Cerebellar cortex (tissue), 1 donor: Measurements from ENCODE around the gene B3GALT6.
A peak's percentile ranks its signal among the peaks of the same experiment; 100 is the strongest.

Source experiments
- DNase-seq: peaks from one replicate; pipeline ENCODE4 v3.0.0-alpha.2; 2015; ENCODE audit warnings: low spot score

B3GALT6 gene

GRCh38 chr1:1216770-1217620 is 15.0 kb upstream of the B3GALT6 start:
- DNase-seq: no peak

- peak; percentile 72 for DNase-seq
Measured at GRCh38 chr1:1217621-1218523, 14.2 kb upstream of the B3GALT6 start.

GRCh38 chr1:1218524-1219200 is 13.4 kb upstream of the B3GALT6 start:
- DNase-seq: no peak

GRCh38 chr1:1219341-1219740 is 12.7 kb upstream of the B3GALT6 start:
- no peak for DNase-seq

GRCh38 chr1:1220197-1220596 is 11.8 kb upstream of the B3GALT6 start:
- DNase-seq: no peak

GRCh38 chr1:1221887-1222574 is 10.0 kb upstream of the B3GALT6 start:
- no peak for DNase-seq

GRCh38 chr1:1222575-1223225 is 9.3 kb upstream of the B3GALT6 start:
- DNase-seq: no peak

- no peak for DNase-seq
Measured at GRCh38 chr1:1223321-1223720, 8.7 kb upstream of the B3GALT6 start.

- no peak for DNase-seq
Measured at GRCh38 chr1:1223891-1224290, 8.1 kb upstream of the B3GALT6 start.

- no peak for DNase-seq
Measured at GRCh38 chr1:1225238-1225845, 6.7 kb upstream of the B3GALT6 start.

- DNase-seq: peak; percentile 82
Measured at GRCh38 chr1:1225913-1226312, 6.1 kb upstream of the B3GALT6 start.

GRCh38 chr1:1226566-1227362 is 5.3 kb upstream of the B3GALT6 start:
- no peak for DNase-seq

- no peak for DNase-seq
Measured at GRCh38 chr1:1227386-1227785, 4.7 kb upstream of the B3GALT6 start.

- DNase-seq: no peak
Measured at GRCh38 chr1:1228187-1228586, 3.9 kb upstream of the B3GALT6 start.

- DNase-seq: no peak
Measured at GRCh38 chr1:1228596-1229321, 3.3 kb upstream of the B3GALT6 start.

GRCh38 chr1:1229770-1230169 is 2.3 kb upstream of the B3GALT6 start:
- DNase-seq: no peak

- DNase-seq: no peak
Measured at GRCh38 chr1:1230656-1231399, 1.2 kb upstream of the B3GALT6 start.

- DNase-seq: peak; percentile 93
Measured at GRCh38 chr1:1231400-1232207, 433 bp upstream of the B3GALT6 start, which contains the start of gene SDF4. Gene SDF4, minus strand, starts transcription at chr1:1232001. Its CDS starts 3,229 bp downstream, at chr1:1228772.
